Skin of body (tissue), 2 donors: ENCODE data around the gene ADD2. TPM values are rescaled to one million over a fixed set of nuclear protein-coding genes. Genes with fewer than 3 reads are reported as not detected.

Experiments used
- DNase-seq: peaks from one replicate; lab custom pipeline; 2025; lab: John Stamatoyannopoulos, UW
- total RNA-seq: library from RNA; depleted of rRNA; stranded (reverse); fragments of >200 nt; gene quantifications from one replicate; pipeline ENCODE4 v1.2.3, GENCODE V29; 2014

The ADD2 gene
- total RNA-seq, 1 donor from 2014 or later = 8.5 TPM

- DNase-seq = peak; percentile 58
Observed at GRCh38 chr2:70785137-70785911, 17.3 kb upstream of the ADD2 start.

GRCh38 chr2:70784320-70784719 lies 16.3 kb upstream of the ADD2 start:
- DNase-seq = no peak

- DNase-seq = no peak
Observed at GRCh38 chr2:70779911-70780545, 12.0 kb upstream of the ADD2 start.

- no peak for DNase-seq
Observed at GRCh38 chr2:70779491-70779890, 11.5 kb upstream of the ADD2 start.

GRCh38 chr2:70778676-70779075 lies 10.7 kb upstream of the ADD2 start:
- DNase-seq = no peak

- no peak for DNase-seq
Observed at GRCh38 chr2:70777450-70777849, 9.4 kb upstream of the ADD2 start.

- no peak for DNase-seq
Observed at GRCh38 chr2:70776266-70776665, 8.3 kb upstream of the ADD2 start.

- no peak for DNase-seq
Observed at GRCh38 chr2:70775141-70775540, 7.1 kb upstream of the ADD2 start.

GRCh38 chr2:70772486-70773155 lies 4.6 kb upstream of the ADD2 start:
- DNase-seq = no peak

- DNase-seq = no peak
Observed at GRCh38 chr2:70771446-70771845, 3.4 kb upstream of the ADD2 start.

GRCh38 chr2:70769450-70769849 lies 1.4 kb upstream of the ADD2 start:
- DNase-seq = no peak

- no peak for DNase-seq
Observed at GRCh38 chr2:70768590-70769085, 638 bp upstream of the ADD2 start.

- DNase-seq = no peak
Observed at GRCh38 chr2:70767079-70767698, 811 bp downstream of the ADD2 start.

GRCh38 chr2:70766357-70767078 lies 1.5 kb downstream of the ADD2 start:
- DNase-seq = no peak

- DNase-seq = no peak
Observed at GRCh38 chr2:70765507-70765906, 2.5 kb downstream of the ADD2 start.

- no peak for DNase-seq
Observed at GRCh38 chr2:70759446-70759845, 8.6 kb downstream of the ADD2 start.

- no peak for DNase-seq
Observed at GRCh38 chr2:70757966-70758365, 10.0 kb downstream of the ADD2 start.

- DNase-seq = no peak
Observed at GRCh38 chr2:70757360-70757759, 10.6 kb downstream of the ADD2 start.

GRCh38 chr2:70756128-70756527 lies 11.9 kb downstream of the ADD2 start:
- no peak for DNase-seq

GRCh38 chr2:70753902-70754301 lies 14.1 kb downstream of the ADD2 start:
- no peak for DNase-seq

GRCh38 chr2:70753031-70753430 lies 15.0 kb downstream of the ADD2 start:
- DNase-seq = no peak
